ENCODE results near the gene TM4SF1. TPM values are rescaled to one million over a fixed set of nuclear protein-coding genes. Genes with fewer than 3 reads are reported as not detected.

The TM4SF1 gene
- total and polyA plus RNA-seq, 2 donors (not counting 3 experiments of a cell fraction or from before 2014, with no cell fraction given): 559 to 1,407 TPM

DNA sequence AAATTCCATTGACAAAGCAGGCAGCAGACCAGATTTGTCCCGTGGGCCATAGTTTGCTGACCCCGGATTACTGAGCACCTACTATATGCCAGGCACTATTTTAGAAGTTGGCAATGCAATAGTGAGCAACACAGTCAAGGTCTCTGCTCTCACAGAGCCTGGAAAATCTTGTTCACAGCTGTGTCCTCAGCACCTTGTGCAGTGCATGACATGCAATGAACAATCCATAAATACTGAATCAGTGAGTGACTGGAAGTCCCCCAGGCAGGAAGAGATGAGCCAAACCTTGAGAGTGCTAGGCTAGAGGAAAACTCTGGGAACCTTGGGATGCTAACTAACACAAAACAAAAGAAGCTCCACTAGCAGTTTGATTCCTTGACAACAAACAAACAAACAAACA lies 14.4 kb downstream of the TM4SF1 start:
- dilution Hi-C loops (cut with MboI; ENCODE audit: extremely low pct_ligation_motif_present, low sequenced_read_pairs): no loop called here
- intact Hi-C loops (cut with micrococcal nuclease): no loop called here
- Histone ChIP-seq H3K27ac (ENCODE audit: insufficient read depth, low read depth, low read length) (no peak overlapping the region), H3K9ac (replicated peaks; ENCODE audit: extremely low read depth, insufficient read depth, low read length) (no peak overlapping the region), H3K4me1 (ENCODE audit: control insufficient read depth, extremely low read depth, insufficient read depth, low read length) (peaks cover 13% of the 10 kb centered on the region), H3K36me3 (ENCODE audit: control insufficient read depth in 2 of 2, extremely low read depth in 1 of 2, insufficient read depth in 2 of 2, low read length in 2 of 2) (no peaks in the 10 kb centered on the region), H3K27me3 (ENCODE audit: control insufficient read depth in 2 of 2, insufficient read depth in 2 of 2, low read length in 2 of 2) (no peaks in the 10 kb centered on the region), H2AFZ (ENCODE audit: low read depth, low read length) (no peak overlapping the region), H3K4me3 (replicated peaks in 1 of 3; ENCODE audit: insufficient read depth in 1 of 3, low read depth in 1 of 3, low read length in 3 of 3) (no peak overlapping the region), H3K9me3 (replicated peaks; ENCODE audit: control insufficient read depth, insufficient read depth, low read length) (no peaks in the 10 kb centered on the region), H4K20me1 (replicated peaks; ENCODE audit: control insufficient read depth, extremely low read depth, insufficient read depth, low read length) (no peaks in the 10 kb centered on the region), H3K79me2 (ENCODE audit: control insufficient read depth, insufficient read depth, low read length) (no peaks in the 10 kb centered on the region), H3K9me1 (replicated peaks; ENCODE audit: control insufficient read depth, extremely low read depth, insufficient read depth, low read length) (no peaks in the 10 kb centered on the region), H3K4me2 (ENCODE audit: insufficient read depth, low read length) (no peak overlapping the region)
- TF ChIP-seq FOS (IDR thresholded peaks at IDR 0.05; ENCODE audit: borderline replicate concordance, insufficient read depth, low read length) (no peak), GATA2 (IDR thresholded peaks at IDR 0.05; ENCODE audit: insufficient read depth, insufficient read length, low read depth, low read length) (no peak), MYC (IDR thresholded peaks at IDR 0.05; ENCODE audit: low read depth, low read length) (no peak), EZH2 (IDR thresholded peaks at IDR 0.05; ENCODE audit: borderline replicate concordance, low read depth, low read length, severe bottlenecking) (no peak), POLR2AphosphoS5 (IDR thresholded peaks at IDR 0.05; ENCODE audit: insufficient read depth, low read depth, low read length) (no peak)
- TF ChIP-seq, protein P1, sequence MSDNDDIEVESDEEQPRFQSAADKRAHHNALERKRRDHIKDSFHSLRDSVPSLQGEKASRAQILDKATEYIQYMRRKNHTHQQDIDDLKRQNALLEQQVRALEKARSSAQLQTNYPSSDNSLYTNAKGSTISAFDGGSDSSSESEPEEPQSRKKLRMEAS (IDR thresholded peaks at IDR 0.05; ENCODE audit: insufficient read depth, insufficient read length): no peak
- TF ChIP-seq, protein P2, sequence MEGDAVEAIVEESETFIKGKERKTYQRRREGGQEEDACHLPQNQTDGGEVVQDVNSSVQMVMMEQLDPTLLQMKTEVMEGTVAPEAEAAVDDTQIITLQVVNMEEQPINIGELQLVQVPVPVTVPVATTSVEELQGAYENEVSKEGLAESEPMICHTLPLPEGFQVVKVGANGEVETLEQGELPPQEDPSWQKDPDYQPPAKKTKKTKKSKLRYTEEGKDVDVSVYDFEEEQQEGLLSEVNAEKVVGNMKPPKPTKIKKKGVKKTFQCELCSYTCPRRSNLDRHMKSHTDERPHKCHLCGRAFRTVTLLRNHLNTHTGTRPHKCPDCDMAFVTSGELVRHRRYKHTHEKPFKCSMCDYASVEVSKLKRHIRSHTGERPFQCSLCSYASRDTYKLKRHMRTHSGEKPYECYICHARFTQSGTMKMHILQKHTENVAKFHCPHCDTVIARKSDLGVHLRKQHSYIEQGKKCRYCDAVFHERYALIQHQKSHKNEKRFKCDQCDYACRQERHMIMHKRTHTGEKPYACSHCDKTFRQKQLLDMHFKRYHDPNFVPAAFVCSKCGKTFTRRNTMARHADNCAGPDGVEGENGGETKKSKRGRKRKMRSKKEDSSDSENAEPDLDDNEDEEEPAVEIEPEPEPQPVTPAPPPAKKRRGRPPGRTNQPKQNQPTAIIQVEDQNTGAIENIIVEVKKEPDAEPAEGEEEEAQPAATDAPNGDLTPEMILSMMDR (IDR thresholded peaks at IDR 0.05; ENCODE audit: extremely low read depth in 1 of 2, insufficient read depth in 1 of 2, low read depth in 1 of 2, low read length in 2 of 2): no peak
- DNase-seq (ENCODE audit: low read depth, low spot score) (peak; percentile 32), FAIRE-seq (no peak)
- BruUV-seq (replicated peaks): no TSS peak
- CTCF ChIA-PET: interaction anchor here (1.0 to 3.8 kb wide), 6 partner anchors 9 to 118 kb away, joined by 3 to 10 read pairs (median 8); no protein-coding TSS in a partner anchor
- POLR2A ChIA-PET: no interaction called here

All from endothelial cell of umbilical vein (primary cell).